GM21576 (cell line): ENCODE data around the gene COL24A1.

Experiments used
- ATAC-seq: cut with Tn5 transposase; IDR thresholded peaks from one replicate; pipeline ENCODE4 v1.9.1; 2021; ENCODE audit warnings: mild to moderate bottlenecking, moderate library complexity; ENCODE audit not compliant: unreplicated experiment

Gene COL24A1

GRCh38 chr1:85707267-85707989 is 449.1 kb downstream of the COL24A1 start:
- peak; percentile 33 for ATAC-seq

- ATAC-seq: no peak
Observed at GRCh38 chr1:85705940-85706339, 450.6 kb downstream of the COL24A1 start.

- no peak for ATAC-seq
Observed at GRCh38 chr1:85700422-85700821, 456.1 kb downstream of the COL24A1 start.

- ATAC-seq: no peak
Observed at GRCh38 chr1:85697895-85698294, 458.7 kb downstream of the COL24A1 start.

GRCh38 chr1:85692730-85693314 is 463.8 kb downstream of the COL24A1 start:
- no peak for ATAC-seq

- no peak for ATAC-seq
Observed at GRCh38 chr1:85689775-85690404, 466.7 kb downstream of the COL24A1 start.

- ATAC-seq: no peak
Observed at GRCh38 chr1:85683292-85684025, 473.1 kb downstream of the COL24A1 start.

- ATAC-seq: no peak
Observed at GRCh38 chr1:85681087-85681486, 475.5 kb downstream of the COL24A1 start.
